ENCODE measurements around the gene CALML3. TPM values are rescaled to one million over a fixed set of nuclear protein-coding genes. Genes with fewer than 3 reads are reported as not detected.

CALML3 gene
- total and polyA plus RNA-seq, 9 donors = 0.02 to 1.5 TPM; not detected in 7

GRCh38 chr10:5563321-5563961 lies 38.7 kb downstream of the CALML3 start:
- Histone ChIP-seq H3K27me3 (no peaks in the 10 kb centered on the region), H3K4me1 (ENCODE audit: insufficient read depth) (peaks cover 1% of the 10 kb centered on the region), H3K9me3 (no peaks in the 10 kb centered on the region), H3K4me3 (no peak overlapping the region), H3K27ac (no peak overlapping the region), H3K36me3 (no peaks in the 10 kb centered on the region)
- 46 to 72% (median 67%) methylated on average over 21 of the region's 21 CpGs for WGBS, 3 donors
- intact Hi-C loops (cut with DNase I) = no loop called here
- no peak for TF ChIP-seq CTCF (IDR thresholded peaks at IDR 0.05)
- DNase-seq = peak in 4 of 5 donors; percentile 6 to 13 (median 10)

GRCh38 chr10:5563991-5564536 lies 39.3 kb downstream of the CALML3 start:
- Histone ChIP-seq H3K36me3 (no peaks in the 10 kb centered on the region), H3K27me3 (no peaks in the 10 kb centered on the region), H3K4me1 (ENCODE audit: insufficient read depth) (peaks cover 1% of the 10 kb centered on the region), H3K27ac (no peak overlapping the region), H3K4me3 (no peak overlapping the region), H3K9me3 (no peaks in the 10 kb centered on the region)
- DNase-seq = peak; percentile 5 to 30 (median 10)
- intact Hi-C loops (cut with DNase I) = no loop called here
- 73 to 81% (median 75%) methylated on average over 18 of the region's 18 CpGs for WGBS, 3 donors
- no peak for TF ChIP-seq POLR2A (IDR thresholded peaks at IDR 0.05)

GRCh38 chr10:5564537-5565204 lies 39.9 kb downstream of the CALML3 start:
- DNase-seq = peak in 3 of 5 donors; percentile 5 to 11 (median 9)

GRCh38 chr10:5565205-5565545 lies 40.4 kb downstream of the CALML3 start:
- Histone ChIP-seq H3K9me3 (no peaks in the 10 kb centered on the region), H3K36me3 (no peaks in the 10 kb centered on the region), H3K27me3 (no peaks in the 10 kb centered on the region), H3K27ac (no peak overlapping the region), H3K4me3 (no peak overlapping the region), H3K4me1 (ENCODE audit: insufficient read depth) (peaks cover 1% of the 10 kb centered on the region)
- WGBS, 3 donors = 90 to 96% (median 92%) methylated on average over 8 of the region's 8 CpGs
- intact Hi-C loops (cut with DNase I) = no loop called here
- TF ChIP-seq POLR2A (IDR thresholded peaks at IDR 0.05) = no peak
- no peak for TF ChIP-seq EP300 (IDR thresholded peaks at IDR 0.05)
- no peak for TF ChIP-seq CTCF (IDR thresholded peaks at IDR 0.05)
- DNase-seq = peak in 3 of 5 donors; percentile 5 to 8 (median 7)

More at GRCh38 chr10:5564537-5565204, 39.9 kb downstream of the CALML3 start:
- Histone ChIP-seq H3K27me3 (no peaks in the 10 kb centered on the region), H3K9me3 (no peaks in the 10 kb centered on the region), H3K27ac (no peak overlapping the region), H3K4me3 (no peak overlapping the region), H3K36me3 (no peaks in the 10 kb centered on the region), H3K4me1 (ENCODE audit: insufficient read depth) (peaks cover 1% of the 10 kb centered on the region)
- WGBS, 3 donors = 64 to 77% (median 76%) methylated on average over 17 of the region's 17 CpGs
- intact Hi-C loops (cut with DNase I) = no loop called here
- no peak for TF ChIP-seq POLR2A (IDR thresholded peaks at IDR 0.05)
- TF ChIP-seq CTCF (IDR thresholded peaks at IDR 0.05) = no peak
- no peak for TF ChIP-seq EP300 (IDR thresholded peaks at IDR 0.05)
